ENCODE results near the gene LIME1.
"Not testable (repeated sequence)": the region's sequence is repeated elsewhere in the genome, so short reads cannot be mapped to it uniquely, and the experiment has no call there.

Gene LIME1

GRCh38 chr20:63708301-63709148 is 27.9 kb upstream of the LIME1 start:
- DNase-seq (ENCODE audit: low spot score) = peak; percentile 20

GRCh38 chr20:63709149-63709527 is 27.3 kb upstream of the LIME1 start:
- DNase-seq (ENCODE audit: low spot score) = no peak

- no peak for DNase-seq (ENCODE audit: low spot score)
Measured at GRCh38 chr20:63711085-63711645, 25.3 kb upstream of the LIME1 start.

- DNase-seq (ENCODE audit: low spot score) = no peak
Measured at GRCh38 chr20:63712191-63712590, 24.3 kb upstream of the LIME1 start.

GRCh38 chr20:63714858-63715257 is 21.6 kb upstream of the LIME1 start:
- no peak for DNase-seq (ENCODE audit: low spot score)

GRCh38 chr20:63718996-63719395 is 17.5 kb upstream of the LIME1 start:
- DNase-seq (ENCODE audit: low spot score) = no peak

- DNase-seq (ENCODE audit: low spot score) = not testable (repeated sequence)
Measured at GRCh38 chr20:63722967-63723622, 13.4 kb upstream of the LIME1 start.

- not testable (repeated sequence) for DNase-seq (ENCODE audit: low spot score)
Measured at GRCh38 chr20:63730189-63730733, 6.2 kb upstream of the LIME1 start.

- DNase-seq (ENCODE audit: low spot score) = no peak
Measured at GRCh38 chr20:63731410-63731809, 5.1 kb upstream of the LIME1 start.

- no peak for DNase-seq (ENCODE audit: low spot score)
Measured at GRCh38 chr20:63732118-63733095, 4.1 kb upstream of the LIME1 start.

- no peak for DNase-seq (ENCODE audit: low spot score)
Measured at GRCh38 chr20:63733117-63733516, 3.3 kb upstream of the LIME1 start.

GRCh38 chr20:63733579-63734081 is 2.8 kb upstream of the LIME1 start:
- no peak for DNase-seq (ENCODE audit: low spot score)

GRCh38 chr20:63734111-63734945 is 2.1 kb upstream of the LIME1 start:
- DNase-seq (ENCODE audit: low spot score) = no peak

- no peak for DNase-seq (ENCODE audit: low spot score)
Measured at GRCh38 chr20:63734946-63735858, 1.3 kb upstream of the LIME1 start.

- no peak for DNase-seq (ENCODE audit: low spot score)
Measured at GRCh38 chr20:63736893-63737694, 630 bp downstream of the LIME1 start.

- no peak for DNase-seq (ENCODE audit: low spot score)
Measured at GRCh38 chr20:63737695-63737944, 1.2 kb downstream of the LIME1 start.

GRCh38 chr20:63737945-63738686 is 1.7 kb downstream of the LIME1 start:
- no peak for DNase-seq (ENCODE audit: low spot score)

GRCh38 chr20:63738687-63739129 is 2.2 kb downstream of the LIME1 start:
- peak; percentile 40 for DNase-seq (ENCODE audit: low spot score)
